GM13976 (cell line): ENCODE measurements around the gene PLXNB3.
"Not testable (repeated sequence)": the region's sequence is repeated elsewhere in the genome, so short reads cannot be mapped to it uniquely, and the experiment has no call there.

Source experiments
- DNase-seq: peaks from one replicate; pipeline ENCODE4 v3.0.0; 2012; ENCODE audit warnings: low spot score
- in situ Hi-C: fragments of 300-500 bp; cut with MboI; formaldehyde crosslinking; loops from one replicate; pipeline ENCODE4 v1.12.0; 2022; ENCODE audit warnings: low sequenced_read_pairs, mixed read lengths, inconsistent platforms; ENCODE audit not compliant: unreplicated experiment
- TF ChIP-seq, protein P1 (sequence below): IDR thresholded peaks from 2 replicates; pipeline ENCODE4 v1.5.1; 2012; ENCODE audit warnings: borderline replicate concordance, mild to moderate bottlenecking; ENCODE audit not compliant: insufficient read depth; ENCODE audit errors: extremely low read depth, missing control alignments, control extremely low read depth

The PLXNB3 gene

GRCh38 chrX:153738056-153738605 is 25.9 kb upstream of the PLXNB3 start:
- in situ Hi-C loops: no loop called here
- TF ChIP-seq, protein P1, sequence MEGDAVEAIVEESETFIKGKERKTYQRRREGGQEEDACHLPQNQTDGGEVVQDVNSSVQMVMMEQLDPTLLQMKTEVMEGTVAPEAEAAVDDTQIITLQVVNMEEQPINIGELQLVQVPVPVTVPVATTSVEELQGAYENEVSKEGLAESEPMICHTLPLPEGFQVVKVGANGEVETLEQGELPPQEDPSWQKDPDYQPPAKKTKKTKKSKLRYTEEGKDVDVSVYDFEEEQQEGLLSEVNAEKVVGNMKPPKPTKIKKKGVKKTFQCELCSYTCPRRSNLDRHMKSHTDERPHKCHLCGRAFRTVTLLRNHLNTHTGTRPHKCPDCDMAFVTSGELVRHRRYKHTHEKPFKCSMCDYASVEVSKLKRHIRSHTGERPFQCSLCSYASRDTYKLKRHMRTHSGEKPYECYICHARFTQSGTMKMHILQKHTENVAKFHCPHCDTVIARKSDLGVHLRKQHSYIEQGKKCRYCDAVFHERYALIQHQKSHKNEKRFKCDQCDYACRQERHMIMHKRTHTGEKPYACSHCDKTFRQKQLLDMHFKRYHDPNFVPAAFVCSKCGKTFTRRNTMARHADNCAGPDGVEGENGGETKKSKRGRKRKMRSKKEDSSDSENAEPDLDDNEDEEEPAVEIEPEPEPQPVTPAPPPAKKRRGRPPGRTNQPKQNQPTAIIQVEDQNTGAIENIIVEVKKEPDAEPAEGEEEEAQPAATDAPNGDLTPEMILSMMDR: no peak

DNA sequence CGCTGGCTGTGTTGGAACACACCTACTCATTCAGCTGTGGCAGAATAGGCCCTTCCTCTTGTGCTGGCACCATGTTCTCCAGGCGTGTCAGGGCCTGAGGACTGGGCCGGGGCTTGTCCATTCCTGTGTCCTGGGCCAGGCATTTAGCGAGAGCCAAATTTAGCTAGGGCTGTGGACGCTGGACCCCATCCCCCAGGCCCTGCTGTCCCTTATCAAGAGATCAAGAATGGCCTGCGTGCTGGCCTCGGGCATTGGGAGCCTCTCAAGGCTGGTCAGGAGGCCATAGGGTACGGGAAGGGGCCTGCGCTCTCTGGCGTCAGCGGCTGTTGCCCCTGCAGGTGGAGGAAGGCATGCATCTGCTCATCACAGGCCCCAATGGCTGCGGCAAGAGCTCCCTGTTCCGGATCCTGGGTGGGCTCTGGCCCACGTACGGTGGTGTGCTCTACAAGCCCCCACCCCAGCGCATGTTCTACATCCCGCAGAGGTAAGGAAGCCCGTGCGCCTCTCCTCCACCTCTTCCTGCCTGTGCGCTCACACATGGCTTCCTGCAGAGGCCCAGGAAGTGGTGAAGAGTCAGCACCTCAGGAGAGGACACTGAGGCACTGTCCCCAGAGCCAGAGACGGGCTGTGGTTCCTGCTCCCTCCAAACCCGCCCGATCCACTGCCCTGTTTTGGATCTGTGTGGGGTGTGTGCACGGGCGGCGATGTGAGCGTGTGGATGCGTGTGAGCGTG is 24.1 kb upstream of the PLXNB3 start:
- TF ChIP-seq, protein P1: no peak
- no peak for DNase-seq
- in situ Hi-C loops: no loop called here

More at GRCh38 chrX:153738056-153738605, 25.9 kb upstream of the PLXNB3 start:
- DNase-seq: no peak

- no peak for DNase-seq
- TF ChIP-seq, protein P1: no peak
- in situ Hi-C loops: no loop called here
Observed at GRCh38 chrX:153740631-153741222, 23.3 kb upstream of the PLXNB3 start.

DNA sequence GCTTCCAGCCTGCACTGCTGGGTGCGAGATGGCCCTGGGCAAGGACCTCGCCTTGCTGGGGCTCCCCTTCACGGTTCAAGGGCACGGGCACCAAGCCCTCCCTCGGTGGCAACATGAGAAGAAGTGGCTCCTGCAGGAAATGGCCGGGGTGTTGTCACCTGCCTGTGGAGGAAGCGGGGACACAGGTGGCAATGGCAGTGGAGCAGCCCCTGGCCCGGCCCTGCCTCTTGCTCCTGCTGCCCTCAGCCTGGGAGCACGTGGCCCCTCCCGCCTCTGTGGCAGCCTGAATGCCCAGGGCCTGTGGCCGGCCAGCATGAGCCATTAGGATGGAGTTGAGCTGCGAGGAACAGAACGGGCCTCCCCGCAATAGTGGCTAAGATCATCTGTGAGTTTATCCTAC is 22.6 kb upstream of the PLXNB3 start:
- no peak for DNase-seq
- TF ChIP-seq, protein P1: no peak
- in situ Hi-C loops: no loop called here

- in situ Hi-C loops, DNase-seq: not testable (repeated sequence)
Observed at GRCh38 chrX:153742111-153742510, 21.9 kb upstream of the PLXNB3 start.

GRCh38 chrX:153742796-153743467 is 21.1 kb upstream of the PLXNB3 start:
- in situ Hi-C loops: not testable (repeated sequence)

DNA sequence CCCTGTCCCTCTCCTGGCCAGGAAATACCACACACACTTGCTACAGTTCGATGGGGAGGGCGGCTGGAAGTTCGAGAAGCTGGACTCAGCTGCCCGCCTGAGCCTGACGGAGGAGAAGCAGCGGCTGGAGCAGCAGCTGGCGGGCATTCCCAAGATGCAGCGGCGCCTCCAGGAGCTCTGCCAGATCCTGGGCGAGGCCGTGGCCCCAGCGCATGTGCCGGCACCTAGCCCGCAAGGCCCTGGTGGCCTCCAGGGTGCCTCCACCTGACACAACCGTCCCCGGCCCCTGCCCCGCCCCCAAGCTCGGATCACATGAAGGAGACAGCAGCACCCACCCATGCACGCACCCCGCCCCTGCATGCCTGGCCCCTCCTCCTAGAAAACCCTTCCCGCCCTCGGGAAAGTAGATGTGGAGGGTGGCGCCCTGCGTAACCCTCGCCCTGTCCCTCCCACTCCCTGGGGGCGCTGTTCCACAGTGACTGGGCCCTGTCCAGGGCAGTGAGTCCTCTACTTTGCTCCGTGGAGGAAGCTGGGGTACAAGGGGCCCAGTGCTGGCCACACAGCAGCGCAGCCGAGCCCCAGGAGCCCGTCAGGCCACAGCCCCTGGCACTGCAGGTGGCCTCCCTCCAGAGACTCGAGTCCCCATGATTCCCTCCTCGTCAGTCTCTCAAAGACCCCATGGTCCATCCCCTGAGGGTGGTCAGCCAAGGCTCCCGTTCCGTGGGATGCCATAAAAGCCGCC is 20.4 kb upstream of the PLXNB3 start:
- in situ Hi-C loops, DNase-seq: not testable (repeated sequence)

More at GRCh38 chrX:153742796-153743467, 21.1 kb upstream of the PLXNB3 start:
- not testable (repeated sequence) for DNase-seq
